Vagina (tissue), 2 donors: ENCODE data around the gene NALCN.

Source experiments
- POLR2A ChIP-seq, 2 donors: fragments of 450-650 bp; IDR thresholded peaks; one replicate each; pipeline ENCODE4 v1.6.1; 2017; ENCODE audit warnings: antibody characterized with exemption in 2 of 2, mild to moderate bottlenecking in 2 of 2, moderate library complexity in 2 of 2
- POLR2AphosphoS5 ChIP-seq, 2 donors: sonication (generic); formaldehyde crosslinking; IDR thresholded peaks; one replicate each; pipeline ENCODE4 v1.9.0; 2017; ENCODE audit warnings: antibody characterized with exemption in 2 of 2, mild to moderate bottlenecking in 2 of 2, low read depth in 1 of 2; ENCODE audit not compliant: insufficient read depth in 1 of 2
- TF ChIP-seq, protein P1 (sequence below), 3 experiments: fragments of 450-650 bp in 2 of 3; fragments of 200-600 bp in 1 of 3; sonication (generic) in 1 of 3; IDR thresholded peaks; one replicate each; pipeline ENCODE4 v1.5.1; 2017 to 2019; ENCODE audit warnings: antibody characterized with exemption in 3 of 3, mild to moderate bottlenecking in 2 of 3, moderate library complexity in 2 of 3

DNA sequence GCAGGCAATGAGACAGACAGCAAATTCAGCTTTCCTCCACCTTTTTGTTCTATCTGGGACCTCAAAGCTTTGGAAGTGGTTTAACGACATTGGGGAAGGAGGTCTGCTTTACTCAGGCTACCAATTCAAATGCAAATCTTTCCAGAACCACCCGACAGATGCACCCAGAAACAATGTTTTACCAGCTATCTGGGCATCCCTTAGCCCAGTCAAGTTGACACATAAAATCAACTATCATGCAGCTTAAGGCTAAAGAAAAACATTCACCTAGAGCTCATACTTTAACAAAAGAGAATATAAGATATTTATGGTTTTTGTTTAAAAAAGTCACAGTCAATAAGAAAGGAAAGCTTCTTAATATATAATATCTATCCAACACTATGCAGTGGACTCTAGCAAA lies 246.0 kb downstream of the NALCN start:
- TF ChIP-seq POLR2A (IDR thresholded peaks at IDR 0.05) (no peak), POLR2AphosphoS5 (IDR thresholded peaks at IDR 0.05; ENCODE audit: insufficient read depth in 1 of 2, low read depth in 1 of 2) (no peak)
- TF ChIP-seq, protein P1, sequence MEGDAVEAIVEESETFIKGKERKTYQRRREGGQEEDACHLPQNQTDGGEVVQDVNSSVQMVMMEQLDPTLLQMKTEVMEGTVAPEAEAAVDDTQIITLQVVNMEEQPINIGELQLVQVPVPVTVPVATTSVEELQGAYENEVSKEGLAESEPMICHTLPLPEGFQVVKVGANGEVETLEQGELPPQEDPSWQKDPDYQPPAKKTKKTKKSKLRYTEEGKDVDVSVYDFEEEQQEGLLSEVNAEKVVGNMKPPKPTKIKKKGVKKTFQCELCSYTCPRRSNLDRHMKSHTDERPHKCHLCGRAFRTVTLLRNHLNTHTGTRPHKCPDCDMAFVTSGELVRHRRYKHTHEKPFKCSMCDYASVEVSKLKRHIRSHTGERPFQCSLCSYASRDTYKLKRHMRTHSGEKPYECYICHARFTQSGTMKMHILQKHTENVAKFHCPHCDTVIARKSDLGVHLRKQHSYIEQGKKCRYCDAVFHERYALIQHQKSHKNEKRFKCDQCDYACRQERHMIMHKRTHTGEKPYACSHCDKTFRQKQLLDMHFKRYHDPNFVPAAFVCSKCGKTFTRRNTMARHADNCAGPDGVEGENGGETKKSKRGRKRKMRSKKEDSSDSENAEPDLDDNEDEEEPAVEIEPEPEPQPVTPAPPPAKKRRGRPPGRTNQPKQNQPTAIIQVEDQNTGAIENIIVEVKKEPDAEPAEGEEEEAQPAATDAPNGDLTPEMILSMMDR (IDR thresholded peaks at IDR 0.05): no peak
